DOHH2 (cell line): ENCODE data around the gene MCIDAS.

Source experiments
- H3F3A ChIP-seq: fragments of 200-600 bp; sonication (generic), shearing (Covaris generic); 2 replicates; pipeline ENCODE4 v1.6.0; 2016; ENCODE audit warnings: antibody characterized with exemption, mild to moderate bottlenecking; ENCODE audit not compliant: control insufficient read depth, insufficient read depth
- H3K27ac ChIP-seq: fragments of 200-600 bp; sonication (generic); 2 replicates; pipeline ENCODE4 v1.5.1; 2014; ENCODE audit warnings: low read depth, mild to moderate bottlenecking, low read length, moderate library complexity
- H3K27me3 ChIP-seq: fragments of 200-600 bp; sonication (generic); 2 replicates; pipeline ENCODE4 v1.6.1; 2014; ENCODE audit warnings: mild to moderate bottlenecking, low read length, mixed read lengths; ENCODE audit not compliant: control insufficient read depth
- H3K36me3 ChIP-seq: fragments of 200-600 bp; sonication (generic); 2 replicates; pipeline ENCODE4 v1.6.1; 2014; ENCODE audit warnings: mild to moderate bottlenecking, low read length, moderate library complexity, mixed read lengths; ENCODE audit not compliant: control insufficient read depth
- H3K4me1 ChIP-seq: fragments of 200-600 bp; sonication (generic); 2 replicates; pipeline ENCODE4 v1.6.1; 2014; ENCODE audit warnings: mild to moderate bottlenecking, low read length, mixed read lengths; ENCODE audit not compliant: control insufficient read depth
- H3K4me2 ChIP-seq: fragments of 200-600 bp; sonication (generic); 2 replicates; pipeline ENCODE4 v1.6.0; 2014; ENCODE audit warnings: mild to moderate bottlenecking, low read length, moderate library complexity
- H3K4me3 ChIP-seq: fragments of 200-600 bp; sonication (generic); 2 replicates; pipeline ENCODE4 v1.5.1; 2014; ENCODE audit warnings: mild to moderate bottlenecking, low read length, mixed read lengths
- H3K79me2 ChIP-seq: fragments of 200-600 bp; sonication (generic); 2 replicates; pipeline ENCODE4 v1.6.1; 2014; ENCODE audit warnings: mild to moderate bottlenecking, low read length, mixed read lengths; ENCODE audit not compliant: control insufficient read depth
- H3K9me2 ChIP-seq: fragments of 200-600 bp; sonication (generic); replicated peaks from 2 replicates; pipeline ENCODE4 v1.6.1; 2014; ENCODE audit warnings: mild to moderate bottlenecking, low read length, mixed read lengths; ENCODE audit not compliant: control insufficient read depth
- H3K9me3 ChIP-seq: fragments of 200-600 bp; sonication (generic); 2 replicates; pipeline ENCODE4 v1.6.1; 2014; ENCODE audit warnings: antibody characterized with exemption, low read length, mixed read lengths; ENCODE audit not compliant: control insufficient read depth, insufficient read depth
- H4K20me1 ChIP-seq: fragments of 200-600 bp; sonication (generic); 2 replicates; pipeline ENCODE4 v1.6.0; 2014; ENCODE audit warnings: low read depth, mild to moderate bottlenecking, antibody characterized with exemption, low read length, moderate library complexity; ENCODE audit not compliant: control insufficient read depth, insufficient read depth
- EZH2phosphoT487 ChIP-seq: fragments of 200-600 bp; sonication (generic); IDR thresholded peaks from 2 replicates; pipeline ENCODE4 v1.6.1; 2017; ENCODE audit warnings: borderline replicate concordance, mild to moderate bottlenecking, antibody characterized with exemption, low read length, moderate library complexity, mixed read lengths
- TF ChIP-seq, protein P1 (sequence below): fragments of 200-600 bp; sonication (generic); IDR thresholded peaks from one replicate; pipeline ENCODE4 v1.5.1; 2014; ENCODE audit warnings: antibody characterized with exemption, mild to moderate bottlenecking, low read depth, low read length; ENCODE audit not compliant: poor library complexity, severe bottlenecking

The MCIDAS gene

GRCh38 chr5:55231919-55232270, 4.8 kb upstream of the MCIDAS start:
- Histone ChIP-seq H3K9me2 (no peaks in the 10 kb centered on the region), H3F3A (no peaks in the 10 kb centered on the region), H3K36me3 (no peaks in the 10 kb centered on the region), H3K9me3 (no peaks in the 10 kb centered on the region), H3K4me1 (peaks cover 40% of the 10 kb centered on the region), H4K20me1 (no peaks in the 10 kb centered on the region; the same call in 1 of the 2 replicates), H3K79me2 (no peaks in the 10 kb centered on the region), H3K27me3 (peaks cover 84% of the 10 kb centered on the region), H3K27ac (no peak overlapping the region), H3K4me3 (peak overlapping the region; percentile 74), H3K4me2 (peak overlapping the region; percentile 80)
- TF ChIP-seq, protein P1, sequence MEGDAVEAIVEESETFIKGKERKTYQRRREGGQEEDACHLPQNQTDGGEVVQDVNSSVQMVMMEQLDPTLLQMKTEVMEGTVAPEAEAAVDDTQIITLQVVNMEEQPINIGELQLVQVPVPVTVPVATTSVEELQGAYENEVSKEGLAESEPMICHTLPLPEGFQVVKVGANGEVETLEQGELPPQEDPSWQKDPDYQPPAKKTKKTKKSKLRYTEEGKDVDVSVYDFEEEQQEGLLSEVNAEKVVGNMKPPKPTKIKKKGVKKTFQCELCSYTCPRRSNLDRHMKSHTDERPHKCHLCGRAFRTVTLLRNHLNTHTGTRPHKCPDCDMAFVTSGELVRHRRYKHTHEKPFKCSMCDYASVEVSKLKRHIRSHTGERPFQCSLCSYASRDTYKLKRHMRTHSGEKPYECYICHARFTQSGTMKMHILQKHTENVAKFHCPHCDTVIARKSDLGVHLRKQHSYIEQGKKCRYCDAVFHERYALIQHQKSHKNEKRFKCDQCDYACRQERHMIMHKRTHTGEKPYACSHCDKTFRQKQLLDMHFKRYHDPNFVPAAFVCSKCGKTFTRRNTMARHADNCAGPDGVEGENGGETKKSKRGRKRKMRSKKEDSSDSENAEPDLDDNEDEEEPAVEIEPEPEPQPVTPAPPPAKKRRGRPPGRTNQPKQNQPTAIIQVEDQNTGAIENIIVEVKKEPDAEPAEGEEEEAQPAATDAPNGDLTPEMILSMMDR: no peak
- TF ChIP-seq EZH2phosphoT487: no peak; the same call in 1 of the 2 replicates

DNA sequence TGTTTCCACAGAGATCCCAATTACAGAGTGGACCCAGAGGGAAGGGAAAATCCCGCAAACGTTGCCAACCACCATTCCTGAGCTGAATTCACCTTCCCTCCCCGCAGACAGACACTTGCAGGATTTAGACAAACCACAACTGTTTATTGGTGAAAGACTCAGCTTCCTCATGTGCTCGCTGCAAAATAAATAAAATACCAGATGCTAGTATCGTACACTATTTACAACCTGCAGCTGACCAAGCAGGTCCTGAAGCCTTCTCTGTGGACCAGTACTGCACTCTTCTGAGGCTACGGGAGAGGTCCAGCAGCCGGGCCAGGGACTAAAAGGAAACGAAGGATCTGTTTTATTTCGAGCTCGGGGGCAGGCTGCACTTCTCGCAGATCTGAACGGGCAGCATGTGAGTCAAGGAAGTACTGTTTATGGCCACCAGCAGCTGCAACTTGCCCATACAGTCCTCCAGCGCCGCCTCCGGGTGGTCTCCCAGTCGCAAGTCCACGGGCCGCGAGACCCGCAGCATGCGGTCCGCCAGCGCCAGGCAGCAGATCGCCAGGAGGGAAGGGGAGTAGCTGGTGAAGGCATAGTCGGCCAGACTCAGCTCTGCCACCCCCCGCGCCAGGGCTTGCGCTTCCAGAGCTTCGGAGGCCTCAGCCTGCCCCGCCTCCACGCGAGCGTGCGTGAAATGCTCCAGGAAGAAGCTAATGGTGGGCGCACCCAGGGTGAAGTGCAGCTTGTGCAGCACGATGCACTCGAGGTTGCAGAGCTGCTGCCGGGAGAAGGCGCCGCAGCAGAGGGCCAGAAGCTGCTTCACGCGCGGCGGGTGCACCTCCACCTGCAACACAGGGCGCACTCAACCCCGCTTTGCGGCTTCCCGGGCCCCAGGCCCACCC, 4.2 kb upstream of the MCIDAS start:
- no peaks in the 10 kb centered on the region for H3K36me3 ChIP-seq
- no peaks in the 10 kb centered on the region for H3K79me2 ChIP-seq
- H4K20me1 ChIP-seq: no peaks in the 10 kb centered on the region; the same call in 1 of the 2 replicates
- H3K27me3 ChIP-seq: peaks cover 86% of the 10 kb centered on the region
- H3K9me2 ChIP-seq: no peaks in the 10 kb centered on the region
- H3K27ac ChIP-seq: no peak overlapping the region
- H3K4me2 ChIP-seq: peak overlapping the region; percentile 80
- H3F3A ChIP-seq: no peaks in the 10 kb centered on the region
- no peaks in the 10 kb centered on the region for H3K9me3 ChIP-seq
- H3K4me3 ChIP-seq: peak overlapping the region; percentile 74
- TF ChIP-seq, protein P1: no peak
- peak; percentile 77; the same call in 1 of the 2 replicates for TF ChIP-seq EZH2phosphoT487
- peaks cover 46% of the 10 kb centered on the region for H3K4me1 ChIP-seq

DNA sequence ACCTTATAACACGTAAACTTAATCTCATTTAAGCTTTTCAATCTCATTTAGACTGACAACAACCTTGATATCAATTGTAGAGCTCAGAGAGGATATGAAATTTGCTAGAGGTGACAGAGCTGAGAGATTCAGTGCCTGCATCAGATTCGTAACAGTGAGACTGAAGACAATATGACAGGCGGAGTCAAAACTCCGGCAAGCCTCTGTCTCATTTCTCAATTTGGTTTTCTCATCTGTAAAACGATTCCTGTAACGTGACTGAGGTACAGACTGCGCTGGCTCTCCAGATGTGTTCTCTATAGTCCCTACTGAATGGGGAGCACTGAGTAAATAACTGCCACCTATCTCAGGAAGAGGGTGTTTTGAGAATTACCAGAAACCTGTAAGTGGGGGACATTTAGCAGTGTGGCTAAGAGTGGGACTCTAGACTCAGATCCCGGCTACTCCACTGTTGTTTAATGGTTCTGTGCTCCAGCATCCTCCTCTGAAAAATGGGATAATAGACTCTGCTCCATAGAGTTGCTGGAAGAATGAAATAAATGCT, 3.0 kb upstream of the MCIDAS start:
- Histone ChIP-seq H3K27me3 (peaks cover 96% of the 10 kb centered on the region), H3K9me2 (no peaks in the 10 kb centered on the region), H3K4me1 (peaks cover 49% of the 10 kb centered on the region), H3F3A (no peaks in the 10 kb centered on the region), H3K79me2 (no peaks in the 10 kb centered on the region), H3K9me3 (no peaks in the 10 kb centered on the region), H3K4me2 (no peak overlapping the region), H3K4me3 (no peak overlapping the region), H3K27ac (no peak overlapping the region), H3K36me3 (no peaks in the 10 kb centered on the region), H4K20me1 (no peaks in the 10 kb centered on the region; the same call in 1 of the 2 replicates)
- TF ChIP-seq, protein P1: no peak
- TF ChIP-seq EZH2phosphoT487: no peak
